OCI-LY7 (cell line): ENCODE data around the gene CNN2.

ENCODE experiments used
- EZH2phosphoT487 ChIP-seq: fragments of 200-600 bp; sonication (generic); IDR thresholded peaks from 2 replicates; pipeline ENCODE4 v1.6.1; 2018; ENCODE audit warnings: low read depth, borderline replicate concordance, mild to moderate bottlenecking, mixed run types, antibody characterized with exemption, low read length, moderate library complexity, mixed read lengths
- TF ChIP-seq, protein P1 (sequence below): fragments of 200-600 bp; sonication (generic); conservative IDR thresholded peaks from 2 replicates; pipeline ENCODE4 v1.5.1; 2014; ENCODE audit warnings: mild to moderate bottlenecking, antibody characterized with exemption, low read length, moderate library complexity, mixed read lengths

DNA sequence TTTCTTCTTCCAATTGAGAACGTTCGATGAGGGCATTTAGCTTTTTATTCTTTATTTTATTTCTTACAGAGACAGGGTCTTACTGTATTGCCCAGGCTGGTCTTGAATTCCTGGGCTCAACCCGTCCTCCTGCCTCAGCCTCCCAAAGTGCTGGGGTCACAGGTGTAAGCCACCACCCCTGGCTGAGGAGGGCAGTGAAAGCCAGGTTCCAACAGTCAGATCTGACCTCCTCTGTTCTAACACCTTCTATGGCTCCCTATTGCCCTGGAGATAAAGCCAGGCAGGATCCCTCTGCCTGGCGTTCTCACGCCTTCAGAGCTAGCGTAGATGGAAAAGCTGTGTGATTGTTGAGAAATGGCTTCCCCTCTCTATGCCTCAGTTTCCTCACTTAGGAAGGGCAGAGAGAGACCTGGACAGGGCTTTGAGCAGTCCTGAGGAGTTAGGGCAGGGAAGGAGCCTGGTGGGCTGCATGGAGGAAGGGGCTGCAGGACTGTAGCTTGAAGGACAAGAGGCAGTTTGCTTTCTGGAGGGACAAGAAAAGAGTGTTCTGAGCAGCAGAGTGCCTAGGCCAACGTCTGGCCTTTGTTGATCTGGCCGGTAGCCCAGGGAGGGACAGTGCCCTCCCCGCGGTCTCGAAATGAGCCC lies 46.1 kb downstream of the CNN2 start:
- TF ChIP-seq, protein P1, sequence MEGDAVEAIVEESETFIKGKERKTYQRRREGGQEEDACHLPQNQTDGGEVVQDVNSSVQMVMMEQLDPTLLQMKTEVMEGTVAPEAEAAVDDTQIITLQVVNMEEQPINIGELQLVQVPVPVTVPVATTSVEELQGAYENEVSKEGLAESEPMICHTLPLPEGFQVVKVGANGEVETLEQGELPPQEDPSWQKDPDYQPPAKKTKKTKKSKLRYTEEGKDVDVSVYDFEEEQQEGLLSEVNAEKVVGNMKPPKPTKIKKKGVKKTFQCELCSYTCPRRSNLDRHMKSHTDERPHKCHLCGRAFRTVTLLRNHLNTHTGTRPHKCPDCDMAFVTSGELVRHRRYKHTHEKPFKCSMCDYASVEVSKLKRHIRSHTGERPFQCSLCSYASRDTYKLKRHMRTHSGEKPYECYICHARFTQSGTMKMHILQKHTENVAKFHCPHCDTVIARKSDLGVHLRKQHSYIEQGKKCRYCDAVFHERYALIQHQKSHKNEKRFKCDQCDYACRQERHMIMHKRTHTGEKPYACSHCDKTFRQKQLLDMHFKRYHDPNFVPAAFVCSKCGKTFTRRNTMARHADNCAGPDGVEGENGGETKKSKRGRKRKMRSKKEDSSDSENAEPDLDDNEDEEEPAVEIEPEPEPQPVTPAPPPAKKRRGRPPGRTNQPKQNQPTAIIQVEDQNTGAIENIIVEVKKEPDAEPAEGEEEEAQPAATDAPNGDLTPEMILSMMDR: no peak
- TF ChIP-seq EZH2phosphoT487: no peak
